ENCODE data around the gene ISM1.

Gene ISM1

DNA sequence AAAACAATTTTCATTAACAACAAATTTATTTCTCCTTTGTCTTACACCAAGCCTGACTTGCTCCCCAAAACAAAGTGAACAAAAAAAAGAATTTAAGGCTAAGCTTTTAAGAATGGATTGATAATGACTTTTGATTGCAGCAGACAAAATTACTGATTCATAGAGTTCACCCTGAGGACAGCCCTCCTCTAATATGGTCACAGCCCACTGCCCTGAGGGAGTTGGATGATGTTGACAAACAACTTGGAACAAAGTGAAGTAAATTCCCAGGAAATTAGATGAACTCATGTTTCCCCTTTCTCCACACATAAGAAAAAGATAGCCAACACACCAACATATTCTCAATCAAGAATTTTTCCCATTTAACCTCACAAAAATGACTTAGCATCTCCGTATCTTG is 7.7 kb upstream of the ISM1 start:
- no peaks in the 10 kb centered on the region for H3K9me3 ChIP-seq
- peaks cover 0 to 4% of the 10 kb centered on the region in 2 donors for H3K27me3 ChIP-seq
- H3K4me3 ChIP-seq, result no peak overlapping the region
- H3K4me1 ChIP-seq, result no peaks in the 10 kb centered on the region
- TF ChIP-seq, protein P1, sequence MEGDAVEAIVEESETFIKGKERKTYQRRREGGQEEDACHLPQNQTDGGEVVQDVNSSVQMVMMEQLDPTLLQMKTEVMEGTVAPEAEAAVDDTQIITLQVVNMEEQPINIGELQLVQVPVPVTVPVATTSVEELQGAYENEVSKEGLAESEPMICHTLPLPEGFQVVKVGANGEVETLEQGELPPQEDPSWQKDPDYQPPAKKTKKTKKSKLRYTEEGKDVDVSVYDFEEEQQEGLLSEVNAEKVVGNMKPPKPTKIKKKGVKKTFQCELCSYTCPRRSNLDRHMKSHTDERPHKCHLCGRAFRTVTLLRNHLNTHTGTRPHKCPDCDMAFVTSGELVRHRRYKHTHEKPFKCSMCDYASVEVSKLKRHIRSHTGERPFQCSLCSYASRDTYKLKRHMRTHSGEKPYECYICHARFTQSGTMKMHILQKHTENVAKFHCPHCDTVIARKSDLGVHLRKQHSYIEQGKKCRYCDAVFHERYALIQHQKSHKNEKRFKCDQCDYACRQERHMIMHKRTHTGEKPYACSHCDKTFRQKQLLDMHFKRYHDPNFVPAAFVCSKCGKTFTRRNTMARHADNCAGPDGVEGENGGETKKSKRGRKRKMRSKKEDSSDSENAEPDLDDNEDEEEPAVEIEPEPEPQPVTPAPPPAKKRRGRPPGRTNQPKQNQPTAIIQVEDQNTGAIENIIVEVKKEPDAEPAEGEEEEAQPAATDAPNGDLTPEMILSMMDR (IDR thresholded peaks at IDR 0.05), result no peak
- no peaks in the 10 kb centered on the region for H3K36me3 ChIP-seq
- no peak for DNase-seq
- intact Hi-C loops (cut with DNase I; ENCODE audit: low total_unique reads), result no loop called here
- H3K27ac ChIP-seq, result no peak overlapping the region

DNA sequence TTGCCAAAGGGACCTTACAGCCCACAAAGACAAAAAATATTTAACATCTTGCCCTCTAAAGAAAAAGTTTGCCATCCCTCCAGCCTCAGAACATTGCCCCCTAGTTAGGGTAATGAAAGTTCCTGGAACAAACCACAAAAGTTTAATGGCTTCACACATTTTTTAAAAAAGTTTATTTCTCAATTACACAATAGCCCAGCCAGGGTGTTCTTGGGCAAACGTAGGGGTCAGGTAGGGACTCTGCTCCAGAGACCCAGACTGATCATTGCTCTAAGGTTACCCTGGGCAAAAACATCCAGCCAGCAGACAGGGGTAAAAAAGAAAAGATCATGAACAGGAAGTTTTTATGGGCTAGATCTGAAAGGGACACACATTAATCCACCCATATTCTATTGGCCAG is 4.5 kb upstream of the ISM1 start:
- TF ChIP-seq, protein P1 (IDR thresholded peaks at IDR 0.05), result no peak
- intact Hi-C loops (cut with DNase I; ENCODE audit: low total_unique reads), result no loop called here

DNA sequence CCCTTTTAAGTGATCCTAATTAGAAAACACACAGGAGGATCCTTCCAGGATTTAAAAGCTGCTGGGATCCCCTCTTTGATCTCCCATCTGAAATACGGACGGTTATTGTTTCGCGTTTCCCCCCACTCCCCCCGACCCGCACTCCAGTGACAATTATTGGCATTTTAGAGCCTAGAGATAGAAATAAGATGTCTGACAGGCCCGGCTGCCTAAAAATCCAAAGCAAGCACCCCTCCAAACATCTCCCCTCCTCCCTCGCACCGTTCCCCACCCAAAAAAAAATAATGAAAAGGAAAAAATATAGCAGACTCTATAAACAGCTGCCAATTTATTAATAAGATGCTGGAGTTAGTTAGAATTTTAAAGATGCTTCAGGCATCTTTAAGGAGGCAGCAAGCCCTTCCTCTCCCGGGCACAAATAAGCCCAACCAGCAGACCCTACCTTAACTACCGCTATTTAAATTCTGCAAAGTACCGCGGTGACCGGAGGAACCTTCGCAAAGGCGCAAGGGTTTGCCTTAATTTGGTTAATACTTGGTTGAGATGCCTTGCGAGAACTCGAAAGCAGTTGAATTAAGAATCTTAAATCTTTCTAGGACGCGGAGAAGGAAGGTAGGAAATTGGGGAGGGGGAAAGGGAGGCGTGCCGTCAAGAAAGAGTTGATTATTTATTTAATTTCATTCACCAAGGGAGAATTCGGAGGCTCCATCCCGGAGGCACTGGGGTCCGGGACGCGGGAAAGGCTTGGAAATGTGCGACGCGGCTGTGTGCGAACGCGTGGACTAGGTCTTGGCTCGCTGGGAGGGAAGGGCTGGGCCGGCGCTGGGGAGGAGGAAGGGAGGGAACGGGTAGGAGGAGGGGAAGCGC is 1.5 kb upstream of the ISM1 start:
- H3K36me3 ChIP-seq, result no peaks in the 10 kb centered on the region
- peak overlapping the region; percentile 59 to 64 for H3K4me3 ChIP-seq
- no peaks in the 10 kb centered on the region for H3K9me3 ChIP-seq
- intact Hi-C loops (cut with DNase I; ENCODE audit: low total_unique reads), result loop anchor here (10.0 kb wide), 1 partner anchor 105 kb away; no protein-coding TSS in a partner anchor
- H3K4me1 ChIP-seq, result peaks cover 0 to 31% (median 23%) of the 10 kb centered on the region in 4 donors
- DNase-seq, result no peak
- TF ChIP-seq, protein P1 (IDR thresholded peaks at IDR 0.05), result no peak
- peak overlapping the region in 1 of 2 donors; percentile 27 for H3K27ac ChIP-seq
- H3K27me3 ChIP-seq, result peaks cover 0 to 30% of the 10 kb centered on the region in 2 donors

More for the DNA sequence above, 4.5 kb upstream of the ISM1 start:
- peaks cover 0 to 19% (median 14%) of the 10 kb centered on the region in 4 donors for H3K4me1 ChIP-seq
- no peak overlapping the region for H3K27ac ChIP-seq
- no peaks in the 10 kb centered on the region for H3K36me3 ChIP-seq
- no peak for DNase-seq
- no peak overlapping the region for H3K4me3 ChIP-seq
- H3K27me3 ChIP-seq, result peaks cover 0 to 27% of the 10 kb centered on the region in 2 donors
- no peaks in the 10 kb centered on the region for H3K9me3 ChIP-seq

DNA sequence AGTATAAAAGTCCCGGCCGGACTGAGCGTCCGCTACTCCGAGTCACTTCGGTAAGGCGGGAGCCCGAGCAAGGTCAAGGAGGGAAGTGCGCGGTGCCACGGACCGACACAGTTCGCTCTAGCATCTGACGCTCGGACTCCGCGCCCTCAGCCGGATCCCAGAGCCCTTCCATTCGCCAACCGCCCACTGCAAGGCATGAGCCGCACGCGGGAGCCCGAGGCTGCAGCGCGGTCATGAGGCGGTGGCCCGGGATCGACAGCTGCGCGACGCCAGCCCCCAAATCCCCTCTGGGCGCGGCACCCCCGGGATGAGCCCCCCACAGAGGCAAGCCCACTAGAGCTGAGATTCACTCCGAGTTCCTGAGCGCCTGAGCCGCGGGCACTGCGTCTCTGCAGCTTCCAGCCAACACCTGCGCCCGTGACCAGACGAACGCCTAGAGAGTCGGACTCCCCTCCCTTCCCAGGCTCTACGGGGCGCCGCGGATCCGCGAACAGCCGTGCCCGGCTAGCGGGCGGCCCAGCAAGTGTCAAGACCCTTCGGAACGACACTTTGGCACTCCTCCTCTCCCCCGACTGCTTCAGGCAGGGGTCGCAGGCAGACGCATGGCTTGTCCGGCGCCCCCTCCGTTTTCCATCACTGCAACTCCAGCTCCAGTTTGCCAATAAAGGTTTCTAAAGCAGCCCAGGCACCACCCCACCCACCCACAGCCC is 725 bp upstream of the ISM1 start:
- intact Hi-C loops (cut with DNase I; ENCODE audit: low total_unique reads), result loop anchor here (10.0 kb wide), 1 partner anchor 106 kb away; no protein-coding TSS in a partner anchor
- Histone ChIP-seq H3K27me3 (peaks cover 0 to 30% of the 10 kb centered on the region in 2 donors), H3K4me1 (peaks cover 0 to 31% (median 23%) of the 10 kb centered on the region in 4 donors), H3K27ac (peak overlapping the region; percentile 27 to 57), H3K9me3 (no peaks in the 10 kb centered on the region), H3K36me3 (no peaks in the 10 kb centered on the region), H3K4me3 (peak overlapping the region; percentile 59 to 64)
- TF ChIP-seq, protein P1 (IDR thresholded peaks at IDR 0.05), result no peak
- DNase-seq, result peak; percentile 82 to 89

DNA sequence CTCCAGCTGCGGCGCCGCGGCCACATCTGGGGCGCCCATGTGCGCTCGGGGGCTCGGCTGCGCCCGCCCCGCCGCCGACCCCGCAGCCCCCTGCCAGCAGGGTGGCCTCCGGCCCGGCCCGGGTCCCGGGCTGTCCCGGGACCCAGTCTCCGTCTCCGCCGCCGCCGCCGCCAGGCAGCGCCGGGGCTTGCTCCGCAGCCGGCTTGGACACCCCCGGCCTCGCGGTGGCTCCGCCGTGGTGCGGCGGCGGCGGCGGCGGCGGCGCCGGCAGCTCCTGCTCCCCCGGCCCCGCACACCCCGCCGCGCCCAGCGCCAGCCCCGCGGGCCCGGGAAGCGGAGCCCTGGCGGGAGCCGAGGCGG is 219 bp downstream of the ISM1 start:
- Histone ChIP-seq H3K4me1 (peaks cover 0 to 31% (median 23%) of the 10 kb centered on the region in 4 donors), H3K9me3 (peaks cover 0 to under 1% (median 0%) of the 10 kb centered on the region in 3 donors), H3K4me3 (peak overlapping the region; percentile 59 to 64), H3K36me3 (no peaks in the 10 kb centered on the region), H3K27me3 (peaks cover 0 to 30% of the 10 kb centered on the region in 2 donors), H3K27ac (peak overlapping the region; percentile 27 to 57)
- TF ChIP-seq, protein P1 (IDR thresholded peaks at IDR 0.05), result no peak
- intact Hi-C loops (cut with DNase I; ENCODE audit: low total_unique reads), result loop anchor here (10.0 kb wide), 1 partner anchor 106 kb away; no protein-coding TSS in a partner anchor
- no peak for DNase-seq

Data from tibial artery (tissue), 4 donors.